Body of pancreas (tissue), 4 donors: Measurements from ENCODE around the gene CIB2. TPM values are rescaled to one million over a fixed set of nuclear protein-coding genes. Genes with fewer than 3 reads are reported as not detected.
A peak's percentile ranks its signal among the peaks of the same experiment; 100 is the strongest.

Experiments
- ATAC-seq: fragments of 150-250 bp; one replicate; pipeline ENCODE4 v1.9.1; 2016
- DNase-seq, 4 donors: peaks; one replicate each; pipeline ENCODE4 v3.0.0-alpha.2; 2019
- H3K27ac ChIP-seq, 4 donors: fragments of 200-600 bp; sonication (generic); 1 replicate in 3 of 4; 2 replicates in 1 of 4; pipeline versions ENCODE4 v1.5.1 to v1.6.1; 2016 to 2019; ENCODE audit warnings: mild to moderate bottlenecking in 1 of 4, mixed read lengths in 1 of 4, moderate library complexity in 1 of 4
- H3K27me3 ChIP-seq, 2 donors: fragments of 200-600 bp; sonication (generic); one replicate each; pipeline ENCODE4 v1.6.0; 2016; ENCODE audit warnings: mild to moderate bottlenecking in 1 of 2
- H3K36me3 ChIP-seq, 2 donors: fragments of 200-600 bp; sonication (generic); replicated peaks in 1 of 2; 2 replicates each; pipeline ENCODE4 v1.5.1; 2016; ENCODE audit warnings: low read depth in 2 of 2; ENCODE audit not compliant: insufficient read depth in 1 of 2
- H3K4me1 ChIP-seq: fragments of 200-600 bp; sonication (generic); one replicate; pipeline ENCODE4 v1.6.0; 2016
- H3K4me3 ChIP-seq, 2 donors: fragments of 200-600 bp; sonication (generic); 1 replicate in 1 of 2; 2 replicates in 1 of 2; pipeline ENCODE4 v1.5.1; 2016 to 2019
- H3K9me3 ChIP-seq, 3 donors: fragments of 200-600 bp; sonication (generic); 1 replicate in 2 of 3; 2 replicates in 1 of 3; pipeline ENCODE4 v1.5.1; 2016
- CTCF ChIP-seq, 7 experiments: fragments of 450-650 bp in 4 of 7; fragments of 200-600 bp in 3 of 7; sonication (generic) in 3 of 7; IDR thresholded peaks; one replicate each; pipeline ENCODE4 v1.5.1; 2016 to 2019; ENCODE audit warnings: antibody characterized with exemption in 7 of 7
- POLR2A ChIP-seq, 3 donors: fragments of 450-650 bp; IDR thresholded peaks; one replicate each; pipeline ENCODE4 v1.6.1; 2016; ENCODE audit warnings: antibody characterized with exemption in 3 of 3, mild to moderate bottlenecking in 2 of 3
- WGBS, 2 donors: methylation state at CpG; one replicate each; pipeline ENCODE4 v1.1.5; 2017; 5-methylcytosine and 5-hydroxymethylcytosine counted together
- intact Hi-C: fragments of 100-400 bp; cut with DNase I; formaldehyde crosslinking; loops from one replicate; pipeline ENCODE4 v1.15.1; 2023
- total RNA-seq, 2 donors: library from RNA; depleted of rRNA; stranded (reverse); fragments of >200 nt; gene quantifications; one replicate each; pipeline ENCODE4 v1.1.0, GENCODE V29; 2016

CIB2 gene
- total RNA-seq, 2 donors from 2014 or later = 3.4 to 6.9 TPM

DNA sequence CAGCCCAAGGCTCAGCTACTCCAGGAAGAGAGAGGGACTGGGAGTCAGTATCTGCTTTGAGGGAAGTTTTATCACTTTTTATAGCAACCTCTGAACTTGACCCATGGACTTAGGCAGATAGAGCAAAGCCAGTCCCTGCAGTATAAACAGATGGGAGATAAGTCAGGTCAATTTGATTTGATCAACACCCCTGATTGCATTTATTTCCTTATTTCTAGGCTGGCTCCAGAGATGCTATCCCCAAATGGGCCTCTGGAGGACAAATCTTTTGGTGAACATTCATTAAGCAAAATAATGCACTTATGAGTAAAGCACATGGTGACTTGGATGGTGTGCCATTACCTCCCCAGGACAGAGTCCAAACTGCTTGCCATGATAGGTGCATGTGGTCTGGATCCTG is 9.0 kb upstream of the CIB2 start:
- Histone ChIP-seq H3K27ac (no peak overlapping the region), H3K27me3 (no peaks in the 10 kb centered on the region), H3K4me3 (no peak overlapping the region), H3K4me1 (no peaks in the 10 kb centered on the region), H3K36me3 (no peaks in the 10 kb centered on the region), H3K9me3 (no peaks in the 10 kb centered on the region)
- ATAC-seq (no peak), DNase-seq (no peak)
- no peak for TF ChIP-seq CTCF (IDR thresholded peaks at IDR 0.05)
- TF ChIP-seq POLR2A (IDR thresholded peaks at IDR 0.05) = no peak
- intact Hi-C loops = no loop called here

DNA sequence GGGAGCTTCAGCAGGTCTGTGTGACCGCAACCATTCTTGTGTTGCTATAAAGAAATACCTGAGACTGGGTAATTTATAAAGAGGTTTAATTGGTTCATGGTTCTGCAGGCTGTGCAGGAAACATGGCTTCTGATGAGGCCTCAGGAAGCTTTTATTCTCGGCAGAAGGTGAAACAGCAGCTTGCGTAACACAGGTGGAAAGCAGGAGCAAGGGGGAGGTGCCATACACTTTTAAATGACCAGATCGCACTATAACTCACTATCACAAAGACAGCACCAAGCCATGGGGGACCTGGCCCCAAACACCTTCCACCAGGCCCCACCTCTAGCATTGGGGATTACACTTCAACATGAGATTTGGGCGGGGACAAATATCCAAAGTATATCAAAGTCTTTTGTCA is 8.3 kb upstream of the CIB2 start:
- Histone ChIP-seq H3K27ac (no peak overlapping the region), H3K27me3 (no peaks in the 10 kb centered on the region), H3K4me3 (no peak overlapping the region), H3K9me3 (no peaks in the 10 kb centered on the region), H3K4me1 (no peaks in the 10 kb centered on the region), H3K36me3 (no peaks in the 10 kb centered on the region)
- ATAC-seq (no peak), DNase-seq (no peak)
- TF ChIP-seq POLR2A (IDR thresholded peaks at IDR 0.05) = no peak
- TF ChIP-seq CTCF (IDR thresholded peaks at IDR 0.05) = no peak
- WGBS, 2 donors = 93 to 100% methylated on average over 5 of the region's 5 CpGs
- intact Hi-C loops = no loop called here

- Histone ChIP-seq H3K4me3 (no peak overlapping the region), H3K36me3 (no peaks in the 10 kb centered on the region), H3K27ac (no peak overlapping the region), H3K9me3 (no peaks in the 10 kb centered on the region), H3K27me3 (no peaks in the 10 kb centered on the region), H3K4me1 (peaks cover 14% of the 10 kb centered on the region)
- ATAC-seq = no peak
- intact Hi-C loops = no loop called here
- WGBS, 2 donors = 75 to 90% methylated on average over 2 of the region's 2 CpGs
- no peak for TF ChIP-seq POLR2A (IDR thresholded peaks at IDR 0.05)
- TF ChIP-seq CTCF (IDR thresholded peaks at IDR 0.05) = no peak
- DNase-seq = no peak
Observed at GRCh38 chr15:78133801-78134200, 2.6 kb upstream of the CIB2 start.

DNA sequence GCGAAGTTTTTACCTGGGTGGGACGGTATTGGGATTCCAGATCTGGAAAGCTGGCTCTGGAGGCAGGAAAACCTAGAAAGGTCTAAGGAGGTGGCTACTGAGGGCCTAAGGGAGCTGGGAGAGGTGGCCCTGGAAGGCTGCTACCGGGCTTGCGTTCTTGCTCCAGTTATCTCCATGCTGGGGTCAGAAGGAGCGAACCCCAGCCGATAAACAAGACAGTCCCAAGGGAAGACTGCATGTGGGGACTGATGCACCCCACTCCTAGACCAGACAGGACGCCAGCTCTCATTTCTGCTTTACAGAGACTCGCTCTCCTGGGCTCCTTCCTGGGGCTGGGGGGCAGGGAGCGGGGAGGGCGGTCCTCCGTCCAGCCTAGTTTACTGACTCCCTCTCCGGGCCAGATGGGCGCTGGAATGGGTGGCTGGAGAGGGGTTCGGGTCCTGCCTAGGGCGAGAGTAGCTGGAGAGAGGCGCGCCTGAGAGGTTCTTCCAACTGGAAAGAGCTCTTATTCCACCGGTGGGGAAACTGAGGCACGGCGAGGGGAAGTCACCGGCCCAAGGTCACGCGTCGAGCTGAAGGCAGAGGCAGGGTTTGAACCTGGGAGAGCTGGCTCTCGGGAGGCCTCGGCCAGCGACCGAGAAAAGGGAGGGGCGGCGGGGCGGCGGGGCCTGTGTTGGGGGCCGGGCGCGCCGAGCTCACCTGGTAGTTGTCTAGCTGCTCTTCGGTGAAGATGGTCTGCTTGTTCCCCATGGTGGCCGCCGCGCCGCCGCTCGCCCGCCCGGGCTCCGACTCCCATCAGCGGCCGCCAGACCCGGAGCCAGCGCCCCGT is 565 bp downstream of the CIB2 start:
- ATAC-seq = peak; percentile 31
- intact Hi-C loops = no loop called here
- TF ChIP-seq POLR2A (IDR thresholded peaks at IDR 0.05) = no peak
- TF ChIP-seq CTCF (IDR thresholded peaks at IDR 0.05) = no peak
- H3K9me3 ChIP-seq = no peaks in the 10 kb centered on the region
- H3K4me1 ChIP-seq = peaks cover 14% of the 10 kb centered on the region
- H3K27me3 ChIP-seq = no peaks in the 10 kb centered on the region
- H3K4me3 ChIP-seq = no peak overlapping the region
- H3K27ac ChIP-seq = peak overlapping the region in 3 of 4 donors; percentile 66 to 77 (median 73)
- 34 to 57% methylated on average over 22 to 50 of the region's 51 CpGs for WGBS, 2 donors
- DNase-seq = peak in 2 of 4 donors; percentile 23 to 25
- no peaks in the 10 kb centered on the region for H3K36me3 ChIP-seq

GRCh38 chr15:78129751-78130287 is 1.4 kb downstream of the CIB2 start:
- DNase-seq (no peak), ATAC-seq (no peak)
- Histone ChIP-seq H3K27me3 (no peaks in the 10 kb centered on the region), H3K36me3 (no peaks in the 10 kb centered on the region), H3K27ac (no peak overlapping the region), H3K4me3 (no peak overlapping the region), H3K4me1 (peaks cover 14% of the 10 kb centered on the region), H3K9me3 (no peaks in the 10 kb centered on the region)
- 84 to 100% methylated on average over 4 to 5 of the region's 5 CpGs for WGBS, 2 donors
- intact Hi-C loops = no loop called here
- TF ChIP-seq POLR2A (IDR thresholded peaks at IDR 0.05) (no peak), CTCF (IDR thresholded peaks at IDR 0.05) (no peak)
